Heart left ventricle (tissue), 16 donors: Measurements from ENCODE around the gene IFT122. TPM values are rescaled to one million over a fixed set of nuclear protein-coding genes. Genes with fewer than 3 reads are reported as not detected.
"Not testable (repeated sequence)": the region's sequence is repeated elsewhere in the genome, so short reads cannot be mapped to it uniquely, and the experiment has no call there.

ENCODE experiments used
- ATAC-seq, 4 donors: fragments of 200-7000 bp; cut with Tn5 transposase; one replicate each; pipeline ENCODE4 v1.9.1; 2020 to 2022; ENCODE audit warnings: moderate library complexity in 4 of 4, mild to moderate bottlenecking in 3 of 4, moderate number of reproducible peaks in 1 of 4
- DNase-seq, 5 donors: peaks; one replicate each; pipeline ENCODE4 v3.0.0-alpha.2; 2020
- H3K27ac ChIP-seq, 12 donors: fragments of 200-600 bp; sonication (generic) in 4 of 12; one replicate each; pipeline versions ENCODE4 v1.5.0 to v1.8.0; 2016 to 2022; ENCODE audit warnings: mild to moderate bottlenecking in 2 of 12
- H3K27me3 ChIP-seq, 9 donors: fragments of 200-600 bp; sonication (generic) in 2 of 9; one replicate each; pipeline versions ENCODE4 v1.5.1 to v1.8.0; 2016 to 2022; ENCODE audit warnings: mild to moderate bottlenecking in 3 of 9
- H3K36me3 ChIP-seq, 9 donors: fragments of 200-600 bp; sonication (generic) in 2 of 9; one replicate each; pipeline versions ENCODE4 v1.5.0 to v1.8.0; 2018 to 2022; ENCODE audit warnings: mild to moderate bottlenecking in 2 of 9
- H3K4me1 ChIP-seq, 12 donors: fragments of 200-600 bp; sonication (generic) in 4 of 12; one replicate each; pipeline versions ENCODE4 v1.5.0 to v1.8.0; 2016 to 2022; ENCODE audit warnings: mild to moderate bottlenecking in 3 of 12
- H3K4me3 ChIP-seq, 12 donors: fragments of 200-600 bp; sonication (generic) in 4 of 12; one replicate each; pipeline versions ENCODE4 v1.5.0 to v1.8.0; 2017 to 2022; ENCODE audit warnings: mild to moderate bottlenecking in 9 of 12, moderate library complexity in 4 of 12
- H3K9me3 ChIP-seq, 12 donors: fragments of 200-600 bp; sonication (generic) in 4 of 12; one replicate each; pipeline versions ENCODE4 v1.5.0 to v1.8.0; 2016 to 2022; ENCODE audit warnings: mild to moderate bottlenecking in 1 of 12
- POLR2A ChIP-seq, 2 donors: fragments of 450-650 bp; IDR thresholded peaks; one replicate each; pipeline ENCODE4 v1.6.1; 2017; ENCODE audit warnings: antibody characterized with exemption in 2 of 2, mild to moderate bottlenecking in 2 of 2, moderate library complexity in 2 of 2
- WGBS, 4 donors: extraction: QIAGEN DNeasy Blood & Tissue Kit in 2 of 4; methylation state at CpG; one replicate each; pipeline versions ENCODE4 v1.1.5 to v1.1.7; 2013 to 2018; 5-methylcytosine and 5-hydroxymethylcytosine counted together
- intact Hi-C, 10 donors: fragments of 100-400 bp; cut with DNase I; formaldehyde crosslinking; loops; one replicate each; pipeline versions ENCODE4 v1.11.1 to v1.14.2; 2022
- polyA plus RNA-seq, 2 donors: library from polyadenylated mRNA; stranded (reverse); fragments of 200-250 nt; gene quantifications; one replicate each; pipeline ENCODE4 v1.2.3, GENCODE V29; 2013
- total RNA-seq, 9 donors: library from RNA; depleted of rRNA in 2 of 9; stranded (reverse); fragments of >200 nt in 2 of 9; fragmentation: NEBNext Ultra II Directional in 3 of 9; extraction: Animal tissue kit (Norgen Biotek cat#: 25700) in 3 of 9; gene quantifications; one replicate each; pipeline versions ENCODE4 v1.1.0 to v1.2.4, GENCODE V29; 2016 to 2023
- TF ChIP-seq, protein P1 (sequence below), 12 donors: fragments of 200-600 bp; sonication (generic) in 4 of 12; IDR thresholded peaks; one replicate each; pipeline versions ENCODE4 v1.5.0 to v1.8.0; 2018 to 2022; ENCODE audit warnings: antibody characterized with exemption in 12 of 12, mild to moderate bottlenecking in 5 of 12
- donor health status: ischemic (EF 13 %, LVEDD 7.1; RV severe dilation, severe dysfunction).
- donor health status: healthy with polysubstance abuse.
- donor health status: DM: no; HTN: yes; CAD: no.
- donor health status: DM: no; HTN: no; CAD: no.
- donor health status: ischemic (EF 25% LVEDD 6.9; RV normal size, moderate dysfunction).
- donor health status: ischemic (EF 25% LVEDD 5.7; RV mildly dilated, moderate dysfunction).
- donor health status: healthy.
- donor health status: DM: yes; HTN: yes; CAD: no.
- donor health status: ischemic (EF 35%, LVEDD 5.7; RV mildly dilated, moderate dysfunction).
- donor health status: nonischemic (EF 11% LVEDD 7.7; RV severe dilation, severe dysfunction).
- donor health status: DM: yes; HTN: yes; CAD: no.
- donor health status: PGD.
- donor health status: ischemic (EF 29% LVEDD 5.4; RV normal size, mild dysfunction).
- donor health status: nonischemic (EF 23%, LVEDD 6.1; RV moderate dilation, normal function).

The IFT122 gene
- total and polyA plus RNA-seq, 11 donors, result 7.2 to 34.2 (median 16.6) TPM

DNA sequence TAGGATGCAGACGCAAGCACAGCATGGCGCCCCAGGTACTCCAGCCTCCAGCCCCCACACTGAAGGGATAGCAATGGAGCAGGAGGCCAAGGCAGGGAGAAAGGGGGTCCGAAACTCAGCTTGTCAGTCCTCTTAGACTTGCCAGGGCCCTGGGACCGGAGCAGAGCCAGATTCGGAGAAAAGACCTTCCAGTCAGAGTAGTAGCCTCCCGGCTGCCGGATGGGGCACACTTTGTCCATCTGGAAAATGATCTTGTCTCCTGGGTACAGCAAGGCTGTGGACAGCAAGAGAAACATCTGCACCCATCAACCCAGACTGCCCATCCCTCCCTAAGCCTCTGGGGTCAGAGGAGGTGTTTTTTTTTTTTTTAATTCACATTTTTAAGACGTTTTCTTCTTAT, 35.9 kb upstream of the IFT122 start:
- Histone ChIP-seq H3K27me3 (no peaks in the 10 kb centered on the region), H3K4me1 (peaks cover 0 to 6% (median 0%) of the 10 kb centered on the region in 12 donors), H3K4me3 (no peak overlapping the region), H3K36me3 (no peaks in the 10 kb centered on the region), H3K9me3 (no peaks in the 10 kb centered on the region), H3K27ac (no peak overlapping the region)
- intact Hi-C loops, result no loop called here
- DNase-seq (no peak), ATAC-seq (no peak)
- TF ChIP-seq POLR2A (IDR thresholded peaks at IDR 0.05), result no peak
- TF ChIP-seq, protein P1, sequence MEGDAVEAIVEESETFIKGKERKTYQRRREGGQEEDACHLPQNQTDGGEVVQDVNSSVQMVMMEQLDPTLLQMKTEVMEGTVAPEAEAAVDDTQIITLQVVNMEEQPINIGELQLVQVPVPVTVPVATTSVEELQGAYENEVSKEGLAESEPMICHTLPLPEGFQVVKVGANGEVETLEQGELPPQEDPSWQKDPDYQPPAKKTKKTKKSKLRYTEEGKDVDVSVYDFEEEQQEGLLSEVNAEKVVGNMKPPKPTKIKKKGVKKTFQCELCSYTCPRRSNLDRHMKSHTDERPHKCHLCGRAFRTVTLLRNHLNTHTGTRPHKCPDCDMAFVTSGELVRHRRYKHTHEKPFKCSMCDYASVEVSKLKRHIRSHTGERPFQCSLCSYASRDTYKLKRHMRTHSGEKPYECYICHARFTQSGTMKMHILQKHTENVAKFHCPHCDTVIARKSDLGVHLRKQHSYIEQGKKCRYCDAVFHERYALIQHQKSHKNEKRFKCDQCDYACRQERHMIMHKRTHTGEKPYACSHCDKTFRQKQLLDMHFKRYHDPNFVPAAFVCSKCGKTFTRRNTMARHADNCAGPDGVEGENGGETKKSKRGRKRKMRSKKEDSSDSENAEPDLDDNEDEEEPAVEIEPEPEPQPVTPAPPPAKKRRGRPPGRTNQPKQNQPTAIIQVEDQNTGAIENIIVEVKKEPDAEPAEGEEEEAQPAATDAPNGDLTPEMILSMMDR (IDR thresholded peaks at IDR 0.05), result no peak
- 83 to 88% (median 87%) methylated on average over 8 of the region's 8 CpGs for WGBS, 4 donors

DNA sequence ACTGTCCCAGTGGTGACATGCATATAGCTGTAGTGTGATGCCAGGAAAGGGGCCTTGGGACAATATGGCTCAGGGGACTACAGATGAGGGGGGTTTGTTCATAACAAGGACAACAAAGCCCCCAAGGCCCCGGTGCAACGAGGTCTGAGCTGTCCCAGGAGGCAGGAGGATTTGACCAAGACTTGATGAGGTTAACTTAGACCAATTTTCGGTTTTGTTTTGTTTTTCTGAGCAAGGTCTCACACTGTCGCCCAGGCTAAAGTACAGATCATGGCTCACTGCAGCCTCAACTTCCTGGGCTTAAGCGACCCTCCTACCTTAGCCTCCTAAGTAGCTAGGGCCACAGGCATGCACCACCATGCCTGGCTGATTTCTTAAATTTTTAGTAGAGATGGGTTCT, 35.4 kb upstream of the IFT122 start:
- no peaks in the 10 kb centered on the region for H3K9me3 ChIP-seq
- no peak for ATAC-seq
- peak in 1 of 5 donors; percentile 0 for DNase-seq

DNA sequence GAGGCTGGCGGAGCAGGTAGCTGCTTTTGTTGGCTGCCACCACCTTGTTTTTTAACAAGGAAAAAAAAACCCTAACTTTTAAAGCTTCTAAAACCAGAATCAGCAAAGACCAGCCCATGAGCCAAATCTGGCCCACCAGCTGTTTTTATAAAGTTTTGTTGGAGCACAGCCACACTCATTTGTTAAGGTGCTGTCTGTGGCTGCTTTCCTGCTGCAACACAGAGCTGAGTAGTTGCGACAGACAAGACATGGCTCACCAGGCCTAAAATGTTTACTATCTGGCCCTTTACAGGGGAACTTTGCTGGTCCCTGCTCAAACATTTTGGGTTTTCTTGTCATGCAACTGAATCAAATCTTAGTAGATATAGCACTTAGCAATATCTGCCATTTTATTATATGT, 30.5 kb upstream of the IFT122 start:
- DNase-seq (no peak), ATAC-seq (no peak)
- TF ChIP-seq, protein P1 (IDR thresholded peaks at IDR 0.05), result no peak
- TF ChIP-seq POLR2A (IDR thresholded peaks at IDR 0.05), result no peak
- Histone ChIP-seq H3K4me1 (peaks cover 0 to 20% (median 8%) of the 10 kb centered on the region in 12 donors), H3K36me3 (no peaks in the 10 kb centered on the region), H3K4me3 (no peak overlapping the region), H3K9me3 (no peaks in the 10 kb centered on the region), H3K27ac (no peak overlapping the region), H3K27me3 (no peaks in the 10 kb centered on the region)
- 78 to 97% (median 80%) methylated on average over 2 of the region's 2 CpGs for WGBS, 4 donors
- intact Hi-C loops, result no loop called here

More for the DNA sequence above, 35.4 kb upstream of the IFT122 start:
- Histone ChIP-seq H3K27me3 (no peaks in the 10 kb centered on the region), H3K4me1 (peaks cover 0 to 6% (median 0%) of the 10 kb centered on the region in 12 donors), H3K4me3 (no peak overlapping the region), H3K36me3 (no peaks in the 10 kb centered on the region), H3K27ac (no peak overlapping the region)
- intact Hi-C loops, result no loop called here
- TF ChIP-seq, protein P1 (IDR thresholded peaks at IDR 0.05), result no peak
- no peak for TF ChIP-seq POLR2A (IDR thresholded peaks at IDR 0.05)
- WGBS, 4 donors, result 77 to 84% (median 80%) methylated on average over 5 of the region's 5 CpGs

DNA sequence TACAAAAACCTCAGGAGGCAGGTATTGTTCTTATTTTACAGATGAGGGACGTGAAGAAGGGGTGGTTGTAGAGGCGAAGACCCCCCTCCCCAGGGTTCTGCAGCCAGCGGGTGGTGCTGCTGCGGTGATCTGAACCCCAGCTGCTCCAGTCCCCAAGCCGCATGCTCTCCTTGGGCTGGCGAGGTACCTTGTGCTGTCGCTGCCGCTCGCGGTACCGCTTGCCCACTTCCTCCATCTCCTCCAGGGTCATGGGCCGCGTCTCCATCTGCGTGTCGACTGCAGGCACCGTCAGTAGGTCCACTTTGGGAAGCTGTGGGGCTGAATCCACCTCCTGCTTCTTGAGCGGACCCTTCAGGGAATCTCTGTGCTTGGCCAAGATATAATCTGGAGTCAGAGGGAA, 29.1 kb upstream of the IFT122 start:
- Histone ChIP-seq H3K4me1 (peaks cover 0 to 27% (median 11%) of the 10 kb centered on the region in 12 donors), H3K9me3 (no peaks in the 10 kb centered on the region), H3K4me3 (no peak overlapping the region), H3K27ac (no peak overlapping the region), H3K36me3 (no peaks in the 10 kb centered on the region), H3K27me3 (no peaks in the 10 kb centered on the region)
- no peak for TF ChIP-seq POLR2A (IDR thresholded peaks at IDR 0.05)
- DNase-seq (peak in 1 of 5 donors; percentile 14), ATAC-seq (no peak)
- WGBS, 4 donors, result 90 to 96% (median 92%) methylated on average over 14 to 17 of the region's 17 CpGs
- intact Hi-C loops, result no loop called here

DNA sequence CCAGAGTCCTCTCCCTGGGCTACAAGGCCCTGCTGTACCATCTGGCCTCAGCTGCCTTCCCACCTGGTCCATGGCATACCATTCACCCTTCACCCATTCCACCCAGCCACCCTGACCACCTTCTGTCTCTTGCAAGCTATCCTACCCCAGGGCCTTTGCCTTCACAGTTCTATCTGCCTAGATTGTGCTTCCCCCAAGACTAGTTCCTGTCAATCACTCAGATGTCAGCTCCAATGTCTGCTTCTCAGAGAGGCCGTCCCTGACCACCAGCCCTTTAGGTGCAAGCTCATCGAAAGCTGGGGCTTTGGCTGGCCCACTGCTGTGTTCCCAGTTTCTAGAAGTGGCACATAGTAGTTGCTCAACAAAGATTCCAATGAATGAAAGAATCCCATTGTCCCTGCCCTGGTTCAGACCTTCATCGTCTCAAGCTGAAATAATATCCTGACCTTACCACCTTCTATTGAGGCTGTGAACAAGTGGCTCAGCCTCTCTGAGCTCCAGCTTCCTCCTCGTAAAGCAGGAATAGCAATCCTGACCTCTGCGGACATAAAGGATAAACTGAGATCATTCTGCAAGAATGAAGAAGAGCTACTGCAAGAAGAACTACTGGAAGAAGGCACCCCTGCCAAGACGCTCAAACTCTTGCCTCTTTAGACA, 27.4 kb upstream of the IFT122 start:
- Histone ChIP-seq H3K27ac (peak overlapping the region in 2 of 12 donors; percentile 48 to 65), H3K36me3 (no peaks in the 10 kb centered on the region), H3K9me3 (no peaks in the 10 kb centered on the region), H3K27me3 (no peaks in the 10 kb centered on the region), H3K4me1 (peaks cover 0 to 35% (median 19%) of the 10 kb centered on the region in 12 donors), H3K4me3 (no peak overlapping the region)
- DNase-seq (no peak), ATAC-seq (no peak)
- TF ChIP-seq, protein P1 (IDR thresholded peaks at IDR 0.05), result no peak
- TF ChIP-seq POLR2A (IDR thresholded peaks at IDR 0.05), result no peak
- intact Hi-C loops, result no loop called here
- WGBS, 4 donors, result 73 to 82% (median 80%) methylated on average over 6 of the region's 6 CpGs

DNA sequence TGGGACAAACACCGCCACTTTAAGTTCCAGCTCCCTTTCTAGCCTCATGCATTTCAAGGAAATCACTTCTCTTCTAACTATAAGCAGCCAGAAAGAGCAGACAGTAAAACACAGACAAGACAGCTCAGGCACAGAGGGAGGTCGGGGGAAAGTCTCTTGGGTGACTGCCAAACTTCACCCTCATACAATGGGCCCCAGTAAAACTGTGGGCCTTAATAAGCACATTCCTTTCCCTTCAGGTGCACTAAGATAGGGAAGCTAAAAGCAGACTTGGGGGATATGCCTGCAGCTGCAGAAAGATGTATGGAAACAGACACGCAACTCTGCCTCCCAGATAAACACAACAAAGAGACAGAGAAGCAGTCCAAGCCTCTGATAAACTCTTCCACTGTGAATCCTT, 26.8 kb upstream of the IFT122 start:
- Histone ChIP-seq H3K27ac (peak overlapping the region in 7 of 12 donors; percentile 41 to 74 (median 48)), H3K4me1 (peaks cover 0 to 41% (median 21%) of the 10 kb centered on the region in 12 donors)
- DNase-seq, result peak in 1 of 5 donors; percentile 4
- 64 to 70% (median 65%) methylated on average over 3 of the region's 3 CpGs for WGBS, 4 donors
- ATAC-seq, H3K27me3 ChIP-seq, H3K4me3 ChIP-seq, H3K36me3 ChIP-seq, H3K9me3 ChIP-seq, intact Hi-C loops: not testable (repeated sequence)
